ENCODE measurements around the gene AKAP4. TPM values are rescaled to one million over a fixed set of nuclear protein-coding genes. Genes with fewer than 3 reads are reported as not detected.

AKAP4 gene, protein sequence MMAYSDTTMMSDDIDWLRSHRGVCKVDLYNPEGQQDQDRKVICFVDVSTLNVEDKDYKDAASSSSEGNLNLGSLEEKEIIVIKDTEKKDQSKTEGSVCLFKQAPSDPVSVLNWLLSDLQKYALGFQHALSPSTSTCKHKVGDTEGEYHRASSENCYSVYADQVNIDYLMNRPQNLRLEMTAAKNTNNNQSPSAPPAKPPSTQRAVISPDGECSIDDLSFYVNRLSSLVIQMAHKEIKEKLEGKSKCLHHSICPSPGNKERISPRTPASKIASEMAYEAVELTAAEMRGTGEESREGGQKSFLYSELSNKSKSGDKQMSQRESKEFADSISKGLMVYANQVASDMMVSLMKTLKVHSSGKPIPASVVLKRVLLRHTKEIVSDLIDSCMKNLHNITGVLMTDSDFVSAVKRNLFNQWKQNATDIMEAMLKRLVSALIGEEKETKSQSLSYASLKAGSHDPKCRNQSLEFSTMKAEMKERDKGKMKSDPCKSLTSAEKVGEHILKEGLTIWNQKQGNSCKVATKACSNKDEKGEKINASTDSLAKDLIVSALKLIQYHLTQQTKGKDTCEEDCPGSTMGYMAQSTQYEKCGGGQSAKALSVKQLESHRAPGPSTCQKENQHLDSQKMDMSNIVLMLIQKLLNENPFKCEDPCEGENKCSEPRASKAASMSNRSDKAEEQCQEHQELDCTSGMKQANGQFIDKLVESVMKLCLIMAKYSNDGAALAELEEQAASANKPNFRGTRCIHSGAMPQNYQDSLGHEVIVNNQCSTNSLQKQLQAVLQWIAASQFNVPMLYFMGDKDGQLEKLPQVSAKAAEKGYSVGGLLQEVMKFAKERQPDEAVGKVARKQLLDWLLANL
- not detected for total RNA-seq

DNA sequence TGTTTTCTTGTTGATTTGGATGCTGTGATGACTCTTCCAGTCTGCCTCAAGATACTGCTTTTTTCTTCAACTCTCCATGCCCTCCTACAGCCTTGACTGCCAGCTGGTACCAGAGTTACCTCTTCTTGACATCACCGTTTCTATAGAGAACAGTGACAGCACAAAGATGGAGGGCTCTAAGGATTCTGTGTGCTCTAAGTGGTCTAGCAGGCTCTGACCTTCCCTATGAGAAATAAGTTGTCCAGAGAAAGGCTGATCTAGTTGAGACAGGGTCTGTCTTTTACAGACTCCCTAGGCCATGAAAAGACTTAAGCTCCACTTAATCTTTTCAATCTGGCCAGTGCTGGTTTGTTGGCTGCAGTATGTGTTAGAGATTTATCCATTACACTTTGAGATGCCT lies at the start of gene AKAP4:
AKAP4 (minus strand) TSS at position 101 of the 400 bp plus-strand sequence. CDS start 118 bp downstream, outside the sequence.
- no peak within 1 kb of the TSS for H3K27ac Mint-ChIP-seq
- H3K36me3 Mint-ChIP-seq: no peaks in the 10 kb centered on the region
- DNase-seq (ENCODE audit: low spot score in 2 of 2) (no peak), ATAC-seq (no peak)
- no peaks in the 10 kb centered on the region for H3K9me3 Mint-ChIP-seq

DNA sequence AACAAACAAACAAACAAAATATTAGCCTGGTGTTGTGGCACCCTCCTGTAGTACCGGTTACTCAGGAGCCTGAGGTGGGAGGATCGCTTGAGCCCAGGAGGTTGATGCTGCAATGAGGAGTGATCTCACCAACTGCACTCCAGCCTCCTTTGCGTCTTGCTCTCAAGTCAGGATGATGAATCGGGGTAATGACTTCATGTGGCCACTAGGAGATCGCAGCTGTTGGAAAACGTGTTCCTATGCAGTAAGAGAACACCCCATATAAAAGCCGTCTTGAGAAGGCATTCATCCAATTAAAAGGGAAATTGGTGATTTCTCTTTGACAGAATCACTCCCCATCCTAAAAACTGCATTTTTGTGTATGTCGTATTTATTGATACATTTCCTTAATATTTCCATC lies 10.7 kb upstream of the AKAP4 start:
- ATAC-seq (no peak), DNase-seq (ENCODE audit: low spot score in 2 of 2) (no peak)
- Mint-ChIP-seq H3K27ac (no peak overlapping the region), H3K36me3 (no peaks in the 10 kb centered on the region), H3K9me3 (no peaks in the 10 kb centered on the region)

DNA sequence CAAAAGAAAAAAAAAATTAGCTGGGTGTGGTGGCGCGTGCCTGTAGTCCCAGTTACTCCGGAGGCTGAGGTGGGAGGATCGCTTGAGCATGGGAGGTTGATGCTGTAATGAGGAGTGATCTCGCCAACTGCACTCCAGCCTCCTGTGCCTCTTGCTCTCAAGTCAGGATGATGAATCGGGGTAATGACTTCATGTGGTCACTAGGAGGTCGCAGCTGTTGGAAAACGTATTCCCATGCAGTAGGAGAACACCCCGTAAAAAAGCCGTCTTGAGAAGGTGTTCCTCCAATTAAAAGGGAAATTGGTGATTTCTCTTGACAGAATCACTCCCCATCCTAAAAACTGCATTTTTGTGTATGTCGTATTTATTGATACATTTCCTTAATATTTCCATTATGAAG lies 5.9 kb upstream of the AKAP4 start:
- ATAC-seq (no peak), DNase-seq (ENCODE audit: low spot score in 2 of 2) (no peak)
- Mint-ChIP-seq H3K9me3 (no peaks in the 10 kb centered on the region), H3K36me3 (no peaks in the 10 kb centered on the region), H3K27ac (no peak overlapping the region)

DNA sequence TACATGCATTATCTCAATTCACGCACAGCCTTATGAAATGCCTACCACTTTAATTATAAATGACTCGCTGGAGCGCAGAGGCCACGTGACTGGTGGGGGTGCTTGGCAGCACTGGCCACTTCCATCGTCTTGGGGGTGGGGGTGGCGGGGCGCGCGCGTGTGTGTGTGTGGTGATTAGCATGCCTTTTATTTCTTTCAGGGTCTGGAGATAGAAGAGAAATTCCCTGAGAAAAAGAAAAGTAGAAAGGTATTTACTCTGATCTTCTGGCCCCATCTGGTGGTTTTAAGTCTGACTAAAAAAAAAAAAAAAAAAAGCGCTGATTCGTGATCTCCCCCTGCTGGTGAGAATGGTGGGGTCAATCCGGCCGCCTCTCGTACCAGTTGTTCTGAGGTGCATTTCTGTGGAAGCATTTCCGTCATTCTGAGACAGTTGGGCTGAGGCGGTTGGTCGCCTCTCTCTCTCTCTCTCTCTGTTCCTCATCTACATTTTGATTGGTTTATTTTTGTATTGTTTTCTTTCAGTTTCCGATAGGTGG lies 3.6 kb upstream of the AKAP4 start, which contains the start of gene CCNB3:
CCNB3 (plus strand) TSS at position 402 of the 536 bp plus-strand sequence. CDS start 80,399 bp downstream, outside the sequence.
- Mint-ChIP-seq H3K36me3 (no peaks in the 10 kb centered on the region), H3K27ac (peak within 1 kb of the TSS; percentile 65 to 86), H3K9me3 (no peaks in the 10 kb centered on the region)
- peak; percentile 98 to 99 for ATAC-seq
- DNase-seq (ENCODE audit: low spot score in 2 of 2): peak; percentile 54 to 58

DNA sequence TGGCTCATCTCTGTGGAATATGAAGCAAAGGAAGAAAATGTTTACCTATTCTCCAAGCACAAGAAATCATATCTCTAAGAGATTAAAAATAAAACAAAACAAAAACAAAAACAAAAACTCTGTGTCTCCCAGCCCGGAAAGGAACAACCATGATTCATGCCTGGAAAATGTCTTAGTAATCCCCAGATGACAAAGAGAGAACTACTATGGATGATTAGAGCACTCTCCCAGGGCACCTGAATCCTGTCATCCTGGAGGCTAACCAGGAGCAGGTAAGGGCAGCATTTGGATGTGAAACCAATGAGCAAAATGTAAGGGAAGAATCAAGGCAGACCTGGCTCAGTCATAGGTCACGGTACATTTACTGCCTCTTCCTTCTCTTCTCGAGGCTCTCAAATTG lies 1.7 kb upstream of the AKAP4 start:
- ATAC-seq: no peak
- H3K27ac Mint-ChIP-seq: no peak overlapping the region
- no peaks in the 10 kb centered on the region for H3K9me3 Mint-ChIP-seq
- no peak for DNase-seq (ENCODE audit: low spot score in 2 of 2)
- no peaks in the 10 kb centered on the region for H3K36me3 Mint-ChIP-seq

DNA sequence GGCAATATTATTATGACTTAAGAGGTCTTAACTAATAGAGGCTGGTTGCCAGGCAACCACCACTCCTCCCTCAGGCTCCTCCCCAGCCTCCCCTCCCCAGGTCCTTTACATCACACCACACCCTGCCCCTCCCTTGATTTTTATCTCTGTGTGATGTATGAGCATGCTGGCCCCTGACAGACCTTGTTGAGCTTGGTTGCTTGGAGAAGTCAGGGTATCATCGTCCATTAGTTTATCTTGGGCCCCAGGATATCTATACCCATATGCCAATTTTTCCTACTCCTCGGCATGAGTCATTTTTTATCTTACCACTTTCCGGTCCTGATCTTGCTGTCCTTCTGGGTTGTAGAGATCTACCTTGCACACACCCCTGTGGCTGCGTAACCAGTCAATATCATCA lies 2.5 kb downstream of the AKAP4 start:
- ATAC-seq: no peak
- H3K9me3 Mint-ChIP-seq: no peaks in the 10 kb centered on the region
- H3K27ac Mint-ChIP-seq: no peak overlapping the region
- no peak for DNase-seq (ENCODE audit: low spot score in 2 of 2)
- H3K36me3 Mint-ChIP-seq: no peaks in the 10 kb centered on the region

DNA sequence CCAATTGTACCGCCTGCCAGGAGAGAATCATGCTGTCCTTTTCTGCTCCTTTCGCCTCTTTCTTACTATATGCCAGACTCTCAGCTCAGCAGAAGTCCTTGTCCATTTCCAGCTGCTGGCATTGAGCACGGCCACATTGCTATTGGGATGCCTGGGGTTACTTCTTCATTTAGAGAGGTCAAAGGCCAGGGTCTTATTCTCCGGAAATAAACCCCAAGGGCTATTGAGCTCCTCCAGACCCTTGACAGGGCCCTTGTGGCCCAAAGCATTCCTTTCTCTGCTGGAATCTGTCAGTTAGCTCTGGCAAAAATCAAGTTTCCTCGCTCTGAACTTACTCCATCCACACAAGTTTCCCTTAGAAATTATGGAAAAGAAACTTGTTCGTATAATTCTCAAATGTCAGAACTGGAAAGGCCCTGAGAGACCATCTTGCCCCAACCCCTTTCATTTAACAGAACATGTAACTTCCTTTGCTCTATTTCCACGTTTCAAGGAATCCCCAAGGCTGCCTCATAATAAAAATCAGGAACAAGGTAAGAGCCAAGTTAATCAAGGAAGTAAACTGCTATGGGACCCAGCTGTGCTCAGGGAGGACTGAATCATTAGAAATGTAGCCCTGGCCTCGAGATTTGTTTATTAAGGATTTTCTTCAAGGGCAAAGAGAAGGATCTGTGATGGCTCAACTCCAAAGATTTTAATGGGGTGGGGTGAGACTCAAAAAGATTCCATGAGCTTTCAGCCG lies 11.8 kb downstream of the AKAP4 start:
- DNase-seq (ENCODE audit: low spot score in 2 of 2) (no peak), ATAC-seq (no peak)
- Mint-ChIP-seq H3K36me3 (no peaks in the 10 kb centered on the region), H3K9me3 (no peaks in the 10 kb centered on the region), H3K27ac (no peak overlapping the region)

DNA sequence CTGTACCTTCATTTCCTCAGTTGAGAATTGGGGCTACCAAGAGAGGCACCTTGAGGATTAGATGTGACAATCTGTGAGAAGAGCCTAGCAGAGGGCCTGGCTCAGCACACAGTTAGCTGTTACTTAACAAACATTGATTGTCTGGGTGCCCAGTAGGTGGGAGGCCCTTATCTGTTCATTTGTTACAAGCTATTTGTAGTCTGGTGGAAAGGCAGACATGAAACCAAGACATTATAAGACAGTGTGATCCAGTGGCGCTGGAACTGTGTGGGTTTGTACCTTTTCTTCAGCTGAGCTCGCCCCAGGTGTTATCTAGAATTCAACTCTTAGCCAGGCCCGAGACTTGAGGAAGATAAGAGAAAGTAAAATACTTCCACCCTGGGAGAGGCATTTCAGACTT lies 16.9 kb downstream of the AKAP4 start:
- ATAC-seq (no peak), DNase-seq (ENCODE audit: low spot score in 2 of 2) (no peak)
- Mint-ChIP-seq H3K9me3 (no peaks in the 10 kb centered on the region), H3K27ac (no peak overlapping the region), H3K36me3 (no peaks in the 10 kb centered on the region)

DNA sequence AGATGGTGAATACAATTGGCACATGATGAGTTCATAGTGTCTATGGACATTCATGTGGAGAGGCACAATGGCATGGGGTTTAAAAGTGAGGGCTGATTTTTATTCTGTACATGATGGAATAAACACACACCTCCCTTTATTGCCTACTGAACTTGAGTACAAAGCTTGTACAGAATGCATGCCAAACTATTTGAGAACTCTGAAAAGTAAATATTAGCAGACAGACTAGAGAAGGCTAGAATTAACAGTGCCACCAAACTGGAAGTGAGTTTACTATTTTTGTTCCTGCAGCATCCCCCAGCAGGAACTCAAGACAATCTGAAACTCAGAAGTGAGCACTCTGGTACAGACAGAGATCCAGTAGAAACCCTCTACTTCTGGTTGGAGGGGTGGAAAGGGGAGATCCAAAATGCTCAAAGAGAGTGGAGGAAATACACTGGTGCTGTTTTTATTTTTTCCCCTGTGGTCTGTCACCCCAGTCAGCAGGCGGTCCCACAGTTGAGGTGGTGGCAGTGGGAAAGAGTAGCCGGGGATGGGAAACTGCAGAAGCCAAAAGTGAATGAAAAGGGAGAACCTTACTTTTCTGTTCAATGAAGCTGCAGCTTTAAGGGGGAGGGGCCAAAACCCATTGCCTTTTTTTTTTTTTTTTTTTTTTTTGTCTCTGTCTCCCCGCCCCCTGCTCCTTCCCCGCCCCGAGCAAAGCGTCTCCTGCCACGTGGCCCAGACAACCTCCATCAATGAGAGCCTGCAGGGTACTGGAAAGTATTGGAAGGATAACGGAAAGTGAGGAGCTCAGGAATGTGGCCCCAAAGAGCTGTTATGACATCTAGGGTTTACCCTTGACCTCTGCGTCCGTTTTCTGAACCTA lies 20.5 kb downstream of the AKAP4 start:
- H3K27ac Mint-ChIP-seq: no peak overlapping the region
- DNase-seq (ENCODE audit: low spot score in 2 of 2): no peak
- H3K36me3 Mint-ChIP-seq: no peaks in the 10 kb centered on the region
- no peaks in the 10 kb centered on the region for H3K9me3 Mint-ChIP-seq
- no peak for ATAC-seq

DNA sequence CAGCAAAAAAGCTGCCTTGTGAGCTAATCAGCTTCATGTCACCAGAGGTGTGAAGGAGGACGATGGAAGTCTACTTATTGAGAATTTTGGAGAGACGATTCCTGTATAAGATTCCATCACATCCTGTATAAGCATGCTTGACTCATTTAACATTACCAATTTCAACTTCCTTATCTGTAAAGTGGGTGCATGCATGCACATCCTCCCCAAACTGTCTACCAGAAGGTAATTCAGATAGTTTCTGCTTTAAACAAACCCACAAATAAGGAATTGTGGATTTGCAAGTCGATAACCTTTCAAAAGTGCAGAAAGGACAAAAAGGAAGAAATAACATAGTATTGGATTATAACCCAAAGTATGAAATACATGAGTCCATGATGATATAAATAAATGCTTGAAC lies 31.1 kb downstream of the AKAP4 start:
- no peaks in the 10 kb centered on the region for H3K9me3 Mint-ChIP-seq
- no peak for DNase-seq (ENCODE audit: low spot score in 2 of 2)
- no peaks in the 10 kb centered on the region for H3K36me3 Mint-ChIP-seq
- H3K27ac Mint-ChIP-seq: no peak overlapping the region
- no peak for ATAC-seq

DNA sequence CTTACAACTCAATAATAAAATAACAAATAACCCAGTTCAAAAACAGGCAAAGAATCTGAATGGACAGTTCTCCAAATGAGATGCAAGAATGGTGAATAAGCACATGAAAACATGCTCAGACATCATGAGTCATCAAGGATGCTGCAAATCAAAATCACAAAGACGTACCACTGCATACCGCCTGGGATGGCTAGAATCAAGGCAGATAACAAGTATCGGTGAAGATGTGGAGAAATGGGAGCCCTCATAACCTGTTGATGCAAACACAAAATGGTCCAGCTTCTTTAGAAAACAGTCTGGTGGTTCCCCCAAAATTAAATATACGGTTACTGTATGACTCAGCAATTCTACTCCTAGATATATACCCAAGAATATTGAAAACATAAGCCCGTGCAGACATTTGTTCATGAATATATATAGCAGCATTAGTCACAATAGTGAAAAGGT lies 32.5 kb downstream of the AKAP4 start:
- H3K36me3 Mint-ChIP-seq: no peaks in the 10 kb centered on the region
- ATAC-seq (peak in 1 of 2 donors; percentile 59), DNase-seq (ENCODE audit: low spot score in 2 of 2) (no peak)
- H3K9me3 Mint-ChIP-seq: no peaks in the 10 kb centered on the region
- H3K27ac Mint-ChIP-seq: no peak overlapping the region

DNA sequence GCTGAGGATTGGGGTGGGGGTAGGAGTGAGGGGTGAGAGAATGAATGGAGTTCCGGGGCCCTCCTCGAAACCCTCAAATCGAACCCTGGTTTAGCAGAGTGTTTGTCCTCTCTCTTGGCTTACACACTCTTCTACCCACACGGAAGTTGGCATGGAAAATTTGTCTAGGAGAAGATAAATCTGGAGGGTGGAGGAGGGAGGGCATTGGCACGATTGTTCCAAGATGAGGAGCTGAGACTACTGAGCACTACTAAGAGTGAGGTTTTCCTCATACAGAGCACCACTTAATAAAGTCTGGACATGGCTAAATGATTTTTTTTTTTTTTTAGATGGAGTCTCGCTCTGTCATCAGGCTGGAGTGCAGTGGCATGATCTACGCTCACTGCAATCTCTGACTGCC lies 33.4 kb downstream of the AKAP4 start:
- H3K36me3 Mint-ChIP-seq: no peaks in the 10 kb centered on the region
- ATAC-seq (no peak), DNase-seq (ENCODE audit: low spot score in 2 of 2) (no peak)
- H3K27ac Mint-ChIP-seq: no peak overlapping the region
- H3K9me3 Mint-ChIP-seq: no peaks in the 10 kb centered on the region

DNA sequence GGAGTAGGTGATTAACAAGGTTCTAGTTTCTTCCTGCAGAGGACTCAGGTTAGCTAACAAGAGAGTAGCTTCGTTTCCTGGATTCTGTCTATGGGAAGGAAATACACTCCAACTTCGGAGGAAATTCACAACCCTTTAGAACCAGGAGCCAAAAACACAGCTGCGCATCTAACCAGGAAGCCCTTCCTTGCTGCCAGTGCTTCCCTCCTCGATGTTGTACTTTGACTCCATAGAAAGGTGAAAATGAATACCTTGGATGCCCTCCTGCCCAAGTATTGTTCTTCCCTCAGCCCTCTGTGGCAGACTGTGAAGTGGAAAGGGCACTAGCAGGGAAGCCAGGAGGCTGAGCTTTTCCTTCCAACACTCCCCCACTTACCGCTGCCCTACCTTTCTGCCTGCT lies 35.1 kb downstream of the AKAP4 start:
- Mint-ChIP-seq H3K27ac (no peak overlapping the region), H3K36me3 (no peaks in the 10 kb centered on the region), H3K9me3 (no peaks in the 10 kb centered on the region)
- no peak for DNase-seq (ENCODE audit: low spot score in 2 of 2)
- no peak for ATAC-seq

DNA sequence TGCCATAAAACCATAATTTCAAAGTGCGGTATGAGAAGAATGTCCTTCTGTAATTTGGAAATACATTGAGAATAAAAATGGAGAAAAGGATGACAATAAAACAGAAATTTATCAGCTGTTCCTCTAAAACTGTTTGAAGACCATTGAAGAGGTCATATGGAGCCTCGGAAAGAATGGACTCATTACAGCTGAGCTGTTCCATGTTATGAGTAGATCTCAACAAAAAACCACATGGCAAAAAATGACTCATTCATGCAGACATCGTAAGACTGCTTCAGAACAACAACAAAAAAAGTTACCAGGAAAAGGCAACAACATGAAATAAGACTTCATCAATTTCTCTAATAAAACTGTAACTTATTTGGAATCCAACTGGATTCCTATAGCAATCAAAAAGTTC lies 39.7 kb downstream of the AKAP4 start:
- DNase-seq (ENCODE audit: low spot score in 2 of 2) (no peak), ATAC-seq (peak in 1 of 2 donors; percentile 85)
- Mint-ChIP-seq H3K27ac (no peak overlapping the region), H3K36me3 (no peaks in the 10 kb centered on the region), H3K9me3 (no peaks in the 10 kb centered on the region)

DNA sequence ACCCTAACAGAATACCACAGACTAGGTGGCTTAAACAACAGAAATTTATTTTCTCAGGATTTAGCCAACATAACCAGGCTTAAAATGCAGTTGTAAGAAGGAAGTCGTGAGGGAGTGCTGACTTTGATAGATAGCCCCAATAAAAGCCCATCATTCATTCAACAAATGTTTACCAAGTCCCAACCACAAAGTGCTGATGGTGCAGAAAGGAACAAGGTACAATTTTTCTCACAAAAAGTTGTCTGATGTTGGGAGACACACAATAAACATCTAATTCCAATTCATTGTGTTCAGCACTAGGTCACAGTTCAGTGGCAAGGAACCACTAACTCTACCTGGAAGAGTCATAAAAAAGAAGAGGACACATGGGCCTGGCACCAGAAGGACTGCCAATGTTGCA lies 42.2 kb downstream of the AKAP4 start:
- Mint-ChIP-seq H3K36me3 (no peaks in the 10 kb centered on the region), H3K27ac (no peak overlapping the region), H3K9me3 (no peaks in the 10 kb centered on the region)
- ATAC-seq: no peak
- no peak for DNase-seq (ENCODE audit: low spot score in 2 of 2)

Measured in activated naive CD4-positive, alpha-beta T cell treated with anti-CD3 and anti-CD28 coated beads, Interleukin-2, amount 50 U/mL, for 72 hours (primary cell).